LNCAP (cell line): ENCODE results near the gene DNMT3A.
A peak's percentile ranks its signal among the peaks of the same experiment; 100 is the strongest.

Experiments used
- TF ChIP-seq, protein P1 (sequence below): fragments of 450-650 bp; IDR thresholded peaks from 2 replicates; pipeline ENCODE4 v1.5.1; 2017; ENCODE audit warnings: mild to moderate bottlenecking

The DNMT3A gene

DNA sequence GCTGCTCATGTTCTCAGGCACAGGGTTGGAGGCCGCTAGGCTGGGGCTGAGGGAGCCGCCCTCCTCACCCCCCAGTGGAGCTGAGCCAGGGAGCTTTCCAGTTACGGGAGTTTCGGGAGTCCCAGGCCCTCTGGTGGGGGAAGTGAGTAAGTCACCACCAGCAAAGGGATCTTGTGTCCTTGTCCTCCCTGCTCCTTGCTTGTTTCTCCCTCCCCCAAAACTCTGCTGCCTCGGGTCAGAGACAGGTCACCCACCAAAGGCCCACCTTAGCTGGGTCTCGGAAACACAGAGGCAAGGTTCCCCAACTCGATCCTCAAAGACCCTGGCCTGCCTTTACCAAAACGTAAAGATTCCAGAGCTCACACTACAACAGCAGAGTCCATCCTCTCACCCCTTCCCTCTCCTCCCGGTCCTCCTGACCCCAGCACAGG, 112.9 kb downstream of the DNMT3A start:
- TF ChIP-seq, protein P1, sequence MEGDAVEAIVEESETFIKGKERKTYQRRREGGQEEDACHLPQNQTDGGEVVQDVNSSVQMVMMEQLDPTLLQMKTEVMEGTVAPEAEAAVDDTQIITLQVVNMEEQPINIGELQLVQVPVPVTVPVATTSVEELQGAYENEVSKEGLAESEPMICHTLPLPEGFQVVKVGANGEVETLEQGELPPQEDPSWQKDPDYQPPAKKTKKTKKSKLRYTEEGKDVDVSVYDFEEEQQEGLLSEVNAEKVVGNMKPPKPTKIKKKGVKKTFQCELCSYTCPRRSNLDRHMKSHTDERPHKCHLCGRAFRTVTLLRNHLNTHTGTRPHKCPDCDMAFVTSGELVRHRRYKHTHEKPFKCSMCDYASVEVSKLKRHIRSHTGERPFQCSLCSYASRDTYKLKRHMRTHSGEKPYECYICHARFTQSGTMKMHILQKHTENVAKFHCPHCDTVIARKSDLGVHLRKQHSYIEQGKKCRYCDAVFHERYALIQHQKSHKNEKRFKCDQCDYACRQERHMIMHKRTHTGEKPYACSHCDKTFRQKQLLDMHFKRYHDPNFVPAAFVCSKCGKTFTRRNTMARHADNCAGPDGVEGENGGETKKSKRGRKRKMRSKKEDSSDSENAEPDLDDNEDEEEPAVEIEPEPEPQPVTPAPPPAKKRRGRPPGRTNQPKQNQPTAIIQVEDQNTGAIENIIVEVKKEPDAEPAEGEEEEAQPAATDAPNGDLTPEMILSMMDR = peak; percentile 61

DNA sequence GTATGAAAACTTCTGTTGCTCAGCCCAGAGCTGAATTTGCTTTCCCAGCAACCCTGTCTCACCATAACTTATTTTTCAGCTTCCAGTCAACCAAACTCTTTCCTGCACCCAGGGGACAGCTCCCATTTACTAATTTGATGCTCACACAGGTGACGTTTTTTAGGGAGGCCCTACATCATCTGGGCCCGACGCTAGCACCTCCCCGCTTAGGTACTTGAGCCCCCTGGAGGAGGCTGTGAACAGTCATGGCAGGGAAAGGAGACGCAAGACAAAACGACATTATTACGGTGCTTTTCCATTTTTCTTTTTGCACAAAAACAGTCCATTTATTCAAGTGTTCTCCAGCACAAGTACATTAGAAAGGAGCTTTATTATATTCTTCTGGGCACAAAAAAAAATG, 114.1 kb downstream of the DNMT3A start:
- TF ChIP-seq, protein P1 = no peak

DNA sequence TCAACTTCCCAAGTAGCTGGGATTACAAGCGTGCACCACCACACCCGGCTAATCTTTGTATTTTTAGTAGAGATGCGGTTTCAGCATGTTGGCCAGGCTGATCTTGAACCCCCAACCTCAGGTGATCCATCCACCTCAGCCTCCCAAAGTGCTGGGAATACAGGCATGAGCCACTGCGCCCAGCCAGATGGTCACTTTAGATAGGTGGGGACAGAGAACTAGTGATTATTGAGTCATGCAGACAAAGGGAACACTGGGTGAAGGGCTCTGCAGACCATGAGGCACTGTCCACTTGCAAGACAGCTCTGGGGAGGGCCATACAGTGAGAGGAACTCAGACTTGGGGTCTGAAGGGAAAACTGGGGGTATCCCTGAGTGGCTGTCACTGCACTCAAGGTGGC, 114.9 kb downstream of the DNMT3A start:
- TF ChIP-seq, protein P1 = no peak

- TF ChIP-seq, protein P1 = no peak
Measured at GRCh38 chr2:25222477-25223121, 119.1 kb downstream of the DNMT3A start.

DNA sequence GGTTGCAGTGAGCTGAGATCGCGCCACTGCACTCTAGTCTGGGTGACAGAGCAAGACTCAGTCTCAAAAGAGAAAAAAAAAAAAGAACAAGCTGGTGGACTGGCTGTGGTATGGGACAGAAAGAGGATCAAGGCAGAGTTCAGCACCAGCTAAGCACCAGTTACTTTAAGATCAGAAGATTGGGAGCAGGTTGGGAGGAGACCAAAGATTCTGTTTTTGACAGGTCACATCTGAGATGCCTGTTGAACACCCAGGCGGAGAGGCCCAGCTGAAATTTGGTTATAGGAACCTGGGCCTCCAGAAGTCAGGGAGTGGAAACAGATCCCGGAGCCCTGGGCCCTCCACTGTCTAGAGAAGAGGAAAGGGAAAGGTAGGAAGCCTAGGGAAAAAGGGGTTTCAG, 120.1 kb downstream of the DNMT3A start:
- TF ChIP-seq, protein P1 = no peak

GRCh38 chr2:25220313-25220712, 121.4 kb downstream of the DNMT3A start:
- TF ChIP-seq, protein P1 = no peak

GRCh38 chr2:25219621-25220020, 122.1 kb downstream of the DNMT3A start:
- TF ChIP-seq, protein P1 = no peak

GRCh38 chr2:25218100-25218499, 123.6 kb downstream of the DNMT3A start:
- TF ChIP-seq, protein P1 = no peak
